NB4 (cell line): Measurements from ENCODE around the gene CFI.

ENCODE experiments used
- CTCF ChIP-seq: IDR thresholded peaks from one replicate; pipeline ENCODE4 v1.5.1; 2012; ENCODE audit warnings: low read depth, low read length
- MAX ChIP-seq: IDR thresholded peaks from 2 replicates; pipeline ENCODE4 v1.6.1; 2011; ENCODE audit warnings: low read depth, low read length

DNA sequence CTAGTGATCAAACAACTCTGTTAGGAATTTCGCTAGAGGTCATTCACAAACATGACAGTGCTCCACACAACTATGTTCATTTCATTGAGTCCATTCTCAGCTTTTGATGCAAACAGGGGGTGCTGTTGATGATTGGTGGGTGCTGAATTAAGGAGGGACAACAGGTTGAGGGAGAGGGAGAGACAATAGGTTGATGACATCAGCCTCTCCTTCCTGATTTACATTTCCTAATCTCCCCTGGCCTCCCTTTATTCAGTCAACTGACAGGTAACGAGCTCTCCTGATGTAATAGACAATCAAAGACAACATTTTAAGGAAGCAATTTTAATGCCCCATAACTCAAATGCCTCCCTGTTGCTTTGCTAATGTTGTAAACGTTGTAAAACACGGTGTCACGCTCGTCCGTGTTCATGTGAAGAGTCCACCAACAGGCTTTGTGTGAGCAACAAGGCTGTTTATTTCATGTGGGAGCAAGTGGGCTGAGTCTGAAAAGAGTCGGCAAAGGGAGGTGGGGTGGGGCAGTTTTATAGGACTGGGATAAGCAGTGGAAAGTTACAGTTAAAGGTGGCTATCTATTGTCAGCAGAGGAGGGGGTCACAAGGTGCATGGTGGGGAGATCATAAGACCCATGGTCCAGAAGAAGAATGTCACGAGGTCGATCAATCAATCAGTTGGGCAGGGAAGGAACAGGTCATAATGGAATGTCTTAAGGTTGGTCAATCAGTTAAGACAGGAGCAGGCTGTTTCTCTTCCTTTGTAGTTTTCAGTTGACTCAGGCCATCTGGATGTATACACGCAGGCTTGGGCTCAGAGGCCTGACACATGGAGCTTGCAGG is 9.0 kb upstream of the CFI start:
- no peak for TF ChIP-seq MAX
- no peak for TF ChIP-seq CTCF
